HepG2 (cell line): ENCODE measurements around the gene GYS1. TPM values are rescaled to one million over a fixed set of nuclear protein-coding genes. Genes with fewer than 3 reads are reported as not detected.

Experiments used
- AGO1 ChIP-seq: fragments of 200-400 bp; formaldehyde crosslinking; IDR thresholded peaks from 2 replicates; pipeline ENCODE4 v1.6.1; 2017; ENCODE audit warnings: mild to moderate bottlenecking, low read depth, low read length, moderate library complexity; ENCODE audit not compliant: poor library complexity, severe bottlenecking
- BCL6 ChIP-seq: IDR thresholded peaks from 2 replicates; pipeline ENCODE4 v1.6.1; 2016; ENCODE audit warnings: missing genetic modification reagents, missing compliant biosample characterization
- HDAC1 ChIP-seq: sonication (generic); formaldehyde crosslinking; IDR thresholded peaks from 2 replicates; pipeline ENCODE4 v1.5.1; 2020; ENCODE audit warnings: mild to moderate bottlenecking, missing genetic modification reagents
- HINFP ChIP-seq: sonication (generic); formaldehyde crosslinking; IDR thresholded peaks from 2 replicates; pipeline ENCODE4 v1.4.0; 2020; ENCODE audit warnings: low read depth, mild to moderate bottlenecking, missing genetic modification reagents
- HNRNPL ChIP-seq: fragments of 200-400 bp; formaldehyde crosslinking; IDR thresholded peaks from 2 replicates; pipeline ENCODE4 v1.6.1; 2017; ENCODE audit warnings: mild to moderate bottlenecking, low read depth, low read length
- KAT8 ChIP-seq: IDR thresholded peaks from 2 replicates; pipeline ENCODE4 v1.6.1; 2016; ENCODE audit warnings: missing genetic modification reagents, missing compliant biosample characterization
- KLF9 ChIP-seq: IDR thresholded peaks from 2 replicates; pipeline ENCODE4 v1.6.1; 2016; ENCODE audit warnings: low read depth
- MED13 ChIP-seq: sonication (generic); formaldehyde crosslinking; IDR thresholded peaks from 2 replicates; pipeline ENCODE4 v1.5.0; 2020; ENCODE audit warnings: missing genetic modification reagents
- MLLT10 ChIP-seq: sonication (generic); formaldehyde crosslinking; IDR thresholded peaks from 2 replicates; pipeline ENCODE4 v1.4.0; 2020; ENCODE audit warnings: missing genetic modification reagents
- SALL1 ChIP-seq: sonication (generic); formaldehyde crosslinking; IDR thresholded peaks from 2 replicates; pipeline ENCODE4 v1.8.0; 2022; ENCODE audit warnings: mild to moderate bottlenecking, missing genetic modification reagents
- SSRP1 ChIP-seq: IDR thresholded peaks from 2 replicates; pipeline ENCODE4 v1.6.1; 2016; ENCODE audit warnings: control low read depth
- TGIF2 ChIP-seq: IDR thresholded peaks from 2 replicates; pipeline ENCODE4 v1.6.1; 2016; ENCODE audit warnings: control low read depth, missing compliant biosample characterization
- THYN1 ChIP-seq: sonication (generic); formaldehyde crosslinking; IDR thresholded peaks from 2 replicates; pipeline ENCODE4 v1.8.1; 2023; ENCODE audit warnings: low read depth, mild to moderate bottlenecking, moderate library complexity, missing genetic modification reagents, borderline replicate concordance
- ZGPAT ChIP-seq: IDR thresholded peaks from 2 replicates; pipeline ENCODE4 v1.6.1; 2016; ENCODE audit warnings: mild to moderate bottlenecking
- ZNF24 ChIP-seq: fragments of 450-650 bp; IDR thresholded peaks from 2 replicates; pipeline ENCODE4 v1.6.1; 2017; ENCODE audit warnings: antibody characterized with exemption, mild to moderate bottlenecking
- ZNF556 ChIP-seq: sonication (generic); formaldehyde crosslinking; IDR thresholded peaks from 2 replicates; pipeline ENCODE4 v1.4.0; 2020; ENCODE audit warnings: mild to moderate bottlenecking, missing genetic modification reagents, borderline replicate concordance
- ZNF557 ChIP-seq: sonication (generic); formaldehyde crosslinking; IDR thresholded peaks from 2 replicates; pipeline ENCODE4 v1.4.0; 2020; ENCODE audit warnings: missing genetic modification reagents
- ZNF577 ChIP-seq: sonication (generic); formaldehyde crosslinking; IDR thresholded peaks from 2 replicates; pipeline ENCODE4 v1.4.0; 2020; ENCODE audit warnings: mild to moderate bottlenecking, low read depth, missing genetic modification reagents, borderline replicate concordance
- ZNF788 ChIP-seq: sonication (generic); formaldehyde crosslinking; IDR thresholded peaks from 2 replicates; pipeline ENCODE4 v1.5.0; 2020; ENCODE audit warnings: mild to moderate bottlenecking, missing genetic modification reagents, borderline replicate concordance
- polyA plus RNA-seq, 8 experiments: library from polyadenylated mRNA; depleted of rRNA in 3 of 8; stranded (reverse) in 7 of 8; unstranded in 1 of 8; fragments of >200 nt; fragmentation: Illumina TruSeq in 4 of 8; extraction: Trizol in 4 of 8; gene quantifications; 2 replicates each; pipeline versions ENCODE4 v1.2.1 to v1.2.3, GENCODE V29; 2011 to 2016; ENCODE audit warnings: low read depth in 4 of 8, missing spikeins in 1 of 8, mixed read lengths in 1 of 8; ENCODE audit not compliant: insufficient read depth in 1 of 8
- total RNA-seq, 5 experiments: library from RNA; depleted of rRNA; stranded (reverse); fragments of >200 nt; fragmentation: Illumina TruSeq; extraction: Trizol; gene quantifications; 2 replicates each; pipeline ENCODE4 v1.2.3, GENCODE V29; 2016; ENCODE audit warnings: low read depth in 1 of 5
- TF ChIP-seq, protein P1 (sequence below): sonication (generic); formaldehyde crosslinking; IDR thresholded peaks from 2 replicates; pipeline ENCODE4 v1.4.0; 2020; ENCODE audit warnings: missing genetic modification reagents
- TF ChIP-seq, protein P2 (sequence below): sonication (generic); formaldehyde crosslinking; IDR thresholded peaks from 2 replicates; pipeline ENCODE4 v1.5.0; 2020; ENCODE audit warnings: missing genetic modification reagents, mild to moderate bottlenecking, borderline replicate concordance

GYS1 gene
- total and polyA plus RNA-seq, 2 of the 13 experiments (the other 11 are each of a cell fraction or from before 2014, with no cell fraction given), result 18.4 to 42.1 TPM

GRCh38 chr19:48966541-48967345 is 26.4 kb downstream of the GYS1 start (continued):
- TF ChIP-seq AGO1, result no peak
- no peak for TF ChIP-seq TGIF2 (CRISPR knock-in tag)
- TF ChIP-seq KLF9 (CRISPR knock-in tag), result 0 out of 2 replicates have a peak, but pooled peaks have one; percentile 22
- no peak; the same call in 1 of the 2 replicates for TF ChIP-seq ZNF556 (CRISPR knock-in tag)
- TF ChIP-seq ZNF788 (CRISPR knock-in tag), result no peak
- TF ChIP-seq SSRP1 (CRISPR knock-in tag), result 0 out of 2 replicates have a peak, but pooled peaks have one; percentile 9
- TF ChIP-seq, protein P1, sequence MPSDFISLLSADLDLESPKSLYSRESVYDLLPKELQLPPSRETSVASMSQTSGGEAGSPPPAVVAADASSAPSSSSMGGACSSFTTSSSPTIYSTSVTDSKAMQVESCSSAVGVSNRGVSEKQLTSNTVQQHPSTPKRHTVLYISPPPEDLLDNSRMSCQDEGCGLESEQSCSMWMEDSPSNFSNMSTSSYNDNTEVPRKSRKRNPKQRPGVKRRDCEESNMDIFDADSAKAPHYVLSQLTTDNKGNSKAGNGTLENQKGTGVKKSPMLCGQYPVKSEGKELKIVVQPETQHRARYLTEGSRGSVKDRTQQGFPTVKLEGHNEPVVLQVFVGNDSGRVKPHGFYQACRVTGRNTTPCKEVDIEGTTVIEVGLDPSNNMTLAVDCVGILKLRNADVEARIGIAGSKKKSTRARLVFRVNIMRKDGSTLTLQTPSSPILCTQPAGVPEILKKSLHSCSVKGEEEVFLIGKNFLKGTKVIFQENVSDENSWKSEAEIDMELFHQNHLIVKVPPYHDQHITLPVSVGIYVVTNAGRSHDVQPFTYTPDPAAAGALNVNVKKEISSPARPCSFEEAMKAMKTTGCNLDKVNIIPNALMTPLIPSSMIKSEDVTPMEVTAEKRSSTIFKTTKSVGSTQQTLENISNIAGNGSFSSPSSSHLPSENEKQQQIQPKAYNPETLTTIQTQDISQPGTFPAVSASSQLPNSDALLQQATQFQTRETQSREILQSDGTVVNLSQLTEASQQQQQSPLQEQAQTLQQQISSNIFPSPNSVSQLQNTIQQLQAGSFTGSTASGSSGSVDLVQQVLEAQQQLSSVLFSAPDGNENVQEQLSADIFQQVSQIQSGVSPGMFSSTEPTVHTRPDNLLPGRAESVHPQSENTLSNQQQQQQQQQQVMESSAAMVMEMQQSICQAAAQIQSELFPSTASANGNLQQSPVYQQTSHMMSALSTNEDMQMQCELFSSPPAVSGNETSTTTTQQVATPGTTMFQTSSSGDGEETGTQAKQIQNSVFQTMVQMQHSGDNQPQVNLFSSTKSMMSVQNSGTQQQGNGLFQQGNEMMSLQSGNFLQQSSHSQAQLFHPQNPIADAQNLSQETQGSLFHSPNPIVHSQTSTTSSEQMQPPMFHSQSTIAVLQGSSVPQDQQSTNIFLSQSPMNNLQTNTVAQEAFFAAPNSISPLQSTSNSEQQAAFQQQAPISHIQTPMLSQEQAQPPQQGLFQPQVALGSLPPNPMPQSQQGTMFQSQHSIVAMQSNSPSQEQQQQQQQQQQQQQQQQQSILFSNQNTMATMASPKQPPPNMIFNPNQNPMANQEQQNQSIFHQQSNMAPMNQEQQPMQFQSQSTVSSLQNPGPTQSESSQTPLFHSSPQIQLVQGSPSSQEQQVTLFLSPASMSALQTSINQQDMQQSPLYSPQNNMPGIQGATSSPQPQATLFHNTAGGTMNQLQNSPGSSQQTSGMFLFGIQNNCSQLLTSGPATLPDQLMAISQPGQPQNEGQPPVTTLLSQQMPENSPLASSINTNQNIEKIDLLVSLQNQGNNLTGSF (CRISPR knock-in tag), result no peak
- TF ChIP-seq BCL6 (CRISPR knock-in tag), result no peak; the same call in 1 of the 2 replicates
- TF ChIP-seq ZNF577 (CRISPR knock-in tag), result no peak
- TF ChIP-seq HNRNPL, result no peak
- peak; percentile 57; the same call in 1 of the 2 replicates for TF ChIP-seq ZNF557
- TF ChIP-seq HINFP (CRISPR knock-in tag), result no peak
- 0 out of 2 replicates have a peak, but pooled peaks have one; percentile 8 for TF ChIP-seq ZGPAT (CRISPR knock-in tag)
- no peak for TF ChIP-seq ZNF24
- no peak for TF ChIP-seq MED13 (CRISPR knock-in tag)
- TF ChIP-seq, protein P2, sequence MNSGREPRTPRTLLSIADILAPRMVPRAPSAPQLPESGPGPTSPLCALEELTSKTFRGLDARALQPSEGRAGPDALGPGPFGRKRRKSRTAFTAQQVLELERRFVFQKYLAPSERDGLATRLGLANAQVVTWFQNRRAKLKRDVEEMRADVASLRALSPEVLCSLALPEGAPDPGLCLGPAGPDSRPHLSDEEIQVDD (CRISPR knock-in tag), result 0 out of 2 replicates have a peak, but pooled peaks have one; percentile 40
- TF ChIP-seq KAT8 (CRISPR knock-in tag), result 0 out of 2 replicates have a peak, but pooled peaks have one; percentile 4
- TF ChIP-seq MLLT10 (CRISPR knock-in tag), result no peak
- no peak for TF ChIP-seq THYN1 (CRISPR knock-in tag)
- TF ChIP-seq HDAC1, result no peak; the same call in 1 of the 2 replicates
- no peak for TF ChIP-seq SALL1 (CRISPR knock-in tag)
